ENCODE measurements around the gene TLL2.

GRCh38 chr10:96496281-96496925 lies 17.3 kb downstream of the TLL2 start:
- TF ChIP-seq, protein P1, sequence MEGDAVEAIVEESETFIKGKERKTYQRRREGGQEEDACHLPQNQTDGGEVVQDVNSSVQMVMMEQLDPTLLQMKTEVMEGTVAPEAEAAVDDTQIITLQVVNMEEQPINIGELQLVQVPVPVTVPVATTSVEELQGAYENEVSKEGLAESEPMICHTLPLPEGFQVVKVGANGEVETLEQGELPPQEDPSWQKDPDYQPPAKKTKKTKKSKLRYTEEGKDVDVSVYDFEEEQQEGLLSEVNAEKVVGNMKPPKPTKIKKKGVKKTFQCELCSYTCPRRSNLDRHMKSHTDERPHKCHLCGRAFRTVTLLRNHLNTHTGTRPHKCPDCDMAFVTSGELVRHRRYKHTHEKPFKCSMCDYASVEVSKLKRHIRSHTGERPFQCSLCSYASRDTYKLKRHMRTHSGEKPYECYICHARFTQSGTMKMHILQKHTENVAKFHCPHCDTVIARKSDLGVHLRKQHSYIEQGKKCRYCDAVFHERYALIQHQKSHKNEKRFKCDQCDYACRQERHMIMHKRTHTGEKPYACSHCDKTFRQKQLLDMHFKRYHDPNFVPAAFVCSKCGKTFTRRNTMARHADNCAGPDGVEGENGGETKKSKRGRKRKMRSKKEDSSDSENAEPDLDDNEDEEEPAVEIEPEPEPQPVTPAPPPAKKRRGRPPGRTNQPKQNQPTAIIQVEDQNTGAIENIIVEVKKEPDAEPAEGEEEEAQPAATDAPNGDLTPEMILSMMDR (conservative IDR thresholded peaks at IDR 0.05; ENCODE audit: low read depth, low read length), result no peak
- TF ChIP-seq EZH2 (IDR thresholded peaks at IDR 0.05; ENCODE audit: low read length, unreplicated experiment), result no peak
